ENCODE results near the gene GNG5. TPM values are rescaled to one million over a fixed set of nuclear protein-coding genes. Genes with fewer than 3 reads are reported as not detected.

The GNG5 gene
- total RNA-seq, 1 experiment from 2014 or later: 115 TPM

DNA sequence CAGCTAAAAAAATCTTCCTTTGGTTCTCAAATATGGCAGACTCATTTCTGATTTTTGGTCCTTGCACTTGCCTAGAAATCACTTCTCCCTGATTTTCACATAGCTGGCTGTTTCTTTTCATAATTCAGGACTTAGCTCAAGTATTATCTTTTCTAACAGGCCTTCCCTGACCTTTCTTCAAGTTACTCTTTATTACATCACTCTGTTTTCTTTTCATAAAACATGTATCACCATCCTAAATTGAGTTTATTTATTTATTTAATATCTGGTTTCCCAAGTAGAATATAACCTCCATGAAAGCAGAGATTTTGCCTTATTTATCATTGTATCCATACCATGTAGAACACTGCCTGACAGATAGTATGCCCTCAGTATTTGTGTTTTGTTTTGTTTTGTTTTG lies 18.2 kb upstream of the GNG5 start:
- H3K4ac ChIP-seq (ENCODE audit: low read depth, low read length): no peak overlapping the region
- H4K20me1 ChIP-seq (ENCODE audit: control insufficient read depth, insufficient read depth, insufficient read length): no peaks in the 10 kb centered on the region
- H2AK5ac ChIP-seq (ENCODE audit: insufficient read length, low read length): no peak overlapping the region
- no peaks in the 10 kb centered on the region for H3K27me3 ChIP-seq (ENCODE audit: insufficient read depth, low read length)
- Mint-ChIP-seq H3K4me1 (no peaks in the 10 kb centered on the region), H3K9me3 (no peaks in the 10 kb centered on the region; a peak in 1 of 5 replicates), H3K27ac (no peak overlapping the region), H3K4me3 (no peak overlapping the region), H3K36me3 (ENCODE audit: insufficient read depth in 1 of 3, low read depth in 3 of 3) (no peaks in the 10 kb centered on the region), H3K27me3 (ENCODE audit: low read depth) (no peaks in the 10 kb centered on the region)
- no peak overlapping the region for H2BK5ac ChIP-seq (ENCODE audit: insufficient read length, low read length)
- no peak overlapping the region for H4K8ac ChIP-seq (replicated peaks; ENCODE audit: insufficient read length, low read depth, low read length)
- H2AFZ ChIP-seq (ENCODE audit: low read length): no peak overlapping the region
- H3K23ac ChIP-seq (ENCODE audit: insufficient read length, low read depth, low read length): no peak overlapping the region
- no peak overlapping the region for H3T11ph ChIP-seq (ENCODE audit: low read length)
- DNase-seq: no peak
- no peaks in the 10 kb centered on the region for H3K23me2 ChIP-seq (ENCODE audit: insufficient read length, low read depth, low read length, poor library complexity, severe bottlenecking)
- no peak overlapping the region for H3K9ac ChIP-seq (ENCODE audit: extremely low read depth, insufficient read length, low read length)
- no peak overlapping the region for H4K5ac ChIP-seq (ENCODE audit: insufficient read length, low read depth, low read length)
- no peak overlapping the region for H3K14ac ChIP-seq (ENCODE audit: insufficient read depth, low read length)
- H4K91ac ChIP-seq (ENCODE audit: insufficient read length, low read depth, low read length): no peak overlapping the region
- H3K27ac ChIP-seq (ENCODE audit: insufficient read length, low read depth, low read length): no peak overlapping the region
- TF ChIP-seq, protein P1, sequence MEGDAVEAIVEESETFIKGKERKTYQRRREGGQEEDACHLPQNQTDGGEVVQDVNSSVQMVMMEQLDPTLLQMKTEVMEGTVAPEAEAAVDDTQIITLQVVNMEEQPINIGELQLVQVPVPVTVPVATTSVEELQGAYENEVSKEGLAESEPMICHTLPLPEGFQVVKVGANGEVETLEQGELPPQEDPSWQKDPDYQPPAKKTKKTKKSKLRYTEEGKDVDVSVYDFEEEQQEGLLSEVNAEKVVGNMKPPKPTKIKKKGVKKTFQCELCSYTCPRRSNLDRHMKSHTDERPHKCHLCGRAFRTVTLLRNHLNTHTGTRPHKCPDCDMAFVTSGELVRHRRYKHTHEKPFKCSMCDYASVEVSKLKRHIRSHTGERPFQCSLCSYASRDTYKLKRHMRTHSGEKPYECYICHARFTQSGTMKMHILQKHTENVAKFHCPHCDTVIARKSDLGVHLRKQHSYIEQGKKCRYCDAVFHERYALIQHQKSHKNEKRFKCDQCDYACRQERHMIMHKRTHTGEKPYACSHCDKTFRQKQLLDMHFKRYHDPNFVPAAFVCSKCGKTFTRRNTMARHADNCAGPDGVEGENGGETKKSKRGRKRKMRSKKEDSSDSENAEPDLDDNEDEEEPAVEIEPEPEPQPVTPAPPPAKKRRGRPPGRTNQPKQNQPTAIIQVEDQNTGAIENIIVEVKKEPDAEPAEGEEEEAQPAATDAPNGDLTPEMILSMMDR (conservative IDR thresholded peaks at IDR 0.05): no peak
- no peak overlapping the region for H2BK12ac ChIP-seq (ENCODE audit: insufficient read length, low read depth, low read length)
- H3K4me1 ChIP-seq (ENCODE audit: insufficient read depth, low read length): no peaks in the 10 kb centered on the region
- no peak overlapping the region for H3K4me2 ChIP-seq (ENCODE audit: insufficient read depth, insufficient read length, low read length)
- H2BK15ac ChIP-seq (ENCODE audit: low read depth, low read length): no peak overlapping the region
- no peak overlapping the region for H2BK20ac ChIP-seq (ENCODE audit: low read depth, low read length, poor library complexity, severe bottlenecking)
- no peak overlapping the region for H2BK120ac ChIP-seq (ENCODE audit: low read depth, low read length, poor library complexity, severe bottlenecking)
- H3K79me2 ChIP-seq (ENCODE audit: insufficient read depth, low read length): no peaks in the 10 kb centered on the region
- no peak overlapping the region for H3K56ac ChIP-seq (ENCODE audit: insufficient read length, low read depth, low read length)
- no peaks in the 10 kb centered on the region for H3K9me3 ChIP-seq (ENCODE audit: control insufficient read depth, low read depth, low read length)
- no peaks in the 10 kb centered on the region for H3K79me1 ChIP-seq (ENCODE audit: insufficient read depth, low read depth, low read length, poor library complexity, severe bottlenecking)
- H3K18ac ChIP-seq (ENCODE audit: insufficient read length, low read depth, low read length): no peak overlapping the region
